ENCODE measurements around the gene WDR37.
A peak's percentile ranks its signal among the peaks of the same experiment; 100 is the strongest.
"Not testable (repeated sequence)": the region's sequence is repeated elsewhere in the genome, so short reads cannot be mapped to it uniquely, and the experiment has no call there.

Gene WDR37

DNA sequence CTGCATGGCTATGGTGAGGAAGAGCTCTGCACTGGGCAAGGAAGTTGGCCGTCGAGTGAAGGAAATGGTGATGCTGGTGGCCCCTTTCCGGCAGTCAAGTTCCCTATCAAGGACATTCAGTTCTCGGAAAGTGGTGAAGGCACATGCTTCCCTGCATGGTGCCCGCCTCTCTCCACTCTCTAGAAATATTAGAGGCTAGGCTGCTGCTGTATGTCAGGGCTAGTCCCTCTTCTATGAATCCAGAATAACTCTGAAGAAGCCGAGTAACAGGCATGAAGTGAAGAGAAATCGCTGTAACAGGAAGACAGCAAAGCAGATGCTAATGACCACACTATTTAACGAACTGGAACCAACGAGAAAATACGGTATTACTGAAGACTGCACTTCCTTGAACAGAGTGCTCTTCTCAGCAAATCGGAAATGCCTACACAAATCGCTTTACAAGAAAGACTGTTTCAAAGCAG is 12.6 kb upstream of the WDR37 start:
- DNase-seq: no peak

DNA sequence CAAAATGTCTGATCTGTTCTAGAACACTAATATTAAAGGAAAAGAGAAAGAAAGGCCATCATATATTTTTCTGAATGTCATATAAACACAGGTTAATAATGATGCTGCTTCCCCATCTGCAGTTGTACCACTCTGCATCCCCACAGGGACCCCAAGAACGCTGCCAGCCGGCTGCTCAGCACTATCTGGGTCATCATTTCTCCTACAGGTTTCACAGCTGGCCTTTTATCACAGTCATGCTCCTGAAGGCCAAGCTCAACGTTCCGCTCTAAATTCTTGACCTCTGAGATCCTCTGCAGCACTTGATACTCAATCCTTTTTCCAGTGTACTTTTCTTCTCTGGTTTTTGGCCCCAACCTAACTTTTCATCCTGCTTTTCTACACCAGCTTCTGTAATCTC is 12.0 kb upstream of the WDR37 start:
- no peak for DNase-seq

DNA sequence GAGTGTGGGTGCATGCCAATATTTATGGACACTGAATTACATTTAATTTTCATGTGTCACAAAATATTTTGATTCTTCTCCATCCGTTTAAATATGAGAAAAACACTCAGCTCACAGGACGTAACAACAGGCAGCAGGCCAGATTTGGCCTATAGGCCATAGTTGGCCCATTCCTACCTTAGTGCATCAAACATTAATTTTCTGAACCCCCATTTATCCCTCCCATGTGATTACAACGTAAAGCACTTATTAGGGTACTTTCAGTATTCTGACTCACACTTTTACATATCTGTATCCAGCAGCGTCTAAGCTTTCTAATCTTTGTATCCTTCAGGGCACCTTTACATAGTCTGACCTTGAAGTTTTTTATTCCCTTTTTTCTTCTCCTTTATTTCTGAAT is 11.2 kb upstream of the WDR37 start:
- DNase-seq: no peak

DNA sequence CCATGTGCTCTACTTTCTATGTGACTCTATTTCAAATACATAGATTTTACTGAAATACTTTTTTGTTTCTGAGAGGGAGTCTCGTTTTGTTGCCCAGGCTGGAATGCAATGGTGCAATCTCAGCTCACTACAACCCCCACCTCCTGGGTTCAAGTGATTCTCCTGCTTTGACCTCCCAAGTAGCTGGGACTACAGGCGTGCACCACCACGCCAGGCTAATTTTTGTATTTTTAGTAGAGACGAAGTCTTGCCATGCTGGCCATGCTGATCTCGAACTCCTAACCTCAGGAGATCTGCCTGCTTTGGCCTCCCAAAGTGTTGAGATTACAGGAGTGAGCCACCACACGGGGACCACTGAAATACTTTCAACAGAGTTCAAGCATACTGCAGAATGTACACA is 10.8 kb upstream of the WDR37 start:
- no peak for DNase-seq

DNA sequence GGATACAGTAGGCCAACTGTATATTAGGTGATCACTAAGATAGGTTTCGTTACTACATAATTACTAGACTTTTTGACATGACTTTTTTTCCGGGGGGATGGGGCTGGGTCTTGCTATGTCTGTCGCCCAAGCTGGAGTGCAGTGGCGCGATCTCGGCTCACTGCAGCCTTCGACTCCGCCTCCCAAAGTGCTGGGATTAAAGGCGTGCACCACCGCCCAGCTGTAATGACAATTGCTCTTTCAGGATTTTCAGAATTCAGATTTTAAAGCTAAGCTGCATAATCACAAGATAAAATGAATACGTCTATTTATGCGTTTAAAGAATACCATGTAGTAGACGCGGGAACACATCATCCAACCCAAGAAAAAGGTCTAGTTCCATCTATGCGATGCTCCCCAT is 8.2 kb upstream of the WDR37 start:
- peak; percentile 45 for DNase-seq

DNA sequence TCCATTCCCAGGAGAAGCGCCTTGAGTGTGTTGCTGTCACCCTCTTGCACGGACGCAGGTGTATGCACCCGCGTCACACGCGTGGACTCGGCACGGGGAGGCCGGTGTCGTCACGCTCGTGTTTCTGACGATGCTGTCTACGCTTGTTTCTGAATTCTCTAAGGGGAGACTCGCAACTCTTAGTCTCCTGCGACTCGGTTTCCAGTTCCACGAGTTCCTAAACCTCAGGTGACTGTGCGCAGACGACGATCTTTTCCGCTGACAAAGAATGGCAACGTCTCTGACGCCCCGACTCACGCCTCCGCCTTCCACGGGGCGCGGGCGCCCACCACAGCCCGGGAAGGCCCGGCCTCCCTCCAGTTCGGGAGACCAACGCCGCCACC is 7.8 kb upstream of the WDR37 start:
- DNase-seq: no peak

DNA sequence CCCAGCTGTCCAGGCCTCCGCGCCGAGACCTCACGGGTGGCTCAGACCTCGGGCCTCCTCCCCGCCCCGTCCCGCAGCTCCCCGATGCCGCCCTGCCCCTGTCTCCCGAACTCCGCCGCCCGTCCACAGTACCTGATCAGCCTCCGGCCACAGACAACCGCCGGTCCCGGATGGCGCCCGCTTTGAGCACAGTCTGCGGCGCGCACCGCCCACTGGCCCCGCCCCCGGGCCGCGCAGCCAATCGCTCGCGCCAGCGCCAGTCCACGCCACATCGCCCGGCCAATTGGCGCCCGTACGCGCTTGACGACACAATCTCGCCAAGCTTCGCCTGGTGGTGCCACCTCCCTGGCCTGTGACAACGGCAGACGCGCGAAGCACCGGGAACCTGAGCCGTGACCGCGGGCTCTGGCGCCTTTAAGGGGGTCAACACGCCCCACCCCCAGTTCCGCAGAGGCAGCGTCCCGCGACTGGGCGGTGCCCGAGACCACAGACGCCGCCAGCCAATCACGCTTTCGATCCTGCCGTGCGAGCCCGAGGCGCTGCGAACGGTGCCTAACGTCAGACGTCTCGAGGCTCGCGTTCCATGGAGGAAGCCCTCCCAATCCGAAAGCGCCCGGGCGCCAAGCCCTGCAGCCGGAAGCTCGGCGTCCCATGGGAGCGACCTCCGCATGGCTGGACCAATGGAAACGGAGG is 7.3 kb upstream of the WDR37 start, which contains the start of gene IDI1:
TSS of gene IDI1 (minus strand) at position 388 of the 693 bp plus-strand sequence. CDS start at position 272, 116 bp downstream.
- DNase-seq: peak; percentile 96

DNA sequence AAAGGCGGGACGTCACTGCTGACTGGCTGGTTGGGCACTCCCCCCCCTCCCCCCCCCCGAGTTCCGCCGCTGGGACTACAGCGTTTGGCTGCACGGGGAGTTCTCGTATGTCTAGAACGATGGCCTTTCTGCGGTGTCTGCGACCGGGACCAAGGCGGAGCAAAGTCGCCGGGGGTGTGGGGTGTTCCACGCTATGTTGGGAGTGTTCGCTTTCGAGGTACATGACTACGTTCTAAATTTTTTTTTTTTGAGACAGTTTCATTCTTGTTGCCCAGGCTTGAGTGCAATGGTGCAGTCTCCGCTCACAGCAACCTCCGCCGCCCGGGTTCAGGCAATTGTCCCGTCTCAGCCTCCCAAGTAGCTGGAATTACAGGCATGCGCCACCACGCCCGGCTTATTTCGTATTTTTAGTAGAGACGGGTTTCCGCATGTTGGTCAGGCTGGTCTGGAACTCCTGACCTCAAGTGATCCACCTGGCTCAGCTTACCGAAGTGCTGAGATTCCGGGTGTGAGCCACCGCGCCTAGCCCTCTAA is 6.7 kb upstream of the WDR37 start:
- no peak for DNase-seq

DNA sequence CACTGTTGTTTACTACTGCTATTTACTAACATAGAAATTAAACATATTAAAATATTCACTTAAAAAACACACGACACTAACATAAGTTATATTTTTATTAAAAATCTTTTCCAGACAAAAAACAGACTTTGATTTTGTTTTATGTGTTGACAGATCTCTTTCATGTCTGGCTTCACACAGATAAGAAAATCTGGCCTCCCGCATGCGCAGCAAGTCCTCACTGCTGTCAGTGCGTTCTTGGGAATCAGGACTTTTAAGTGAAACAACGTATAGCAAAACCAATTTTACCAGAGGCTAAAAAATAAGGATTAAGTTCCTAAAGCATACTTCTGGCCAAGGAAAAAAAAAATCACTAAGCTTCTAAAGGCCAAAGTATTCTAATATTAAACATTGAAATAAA is 6.0 kb upstream of the WDR37 start:
- DNase-seq: no peak

DNA sequence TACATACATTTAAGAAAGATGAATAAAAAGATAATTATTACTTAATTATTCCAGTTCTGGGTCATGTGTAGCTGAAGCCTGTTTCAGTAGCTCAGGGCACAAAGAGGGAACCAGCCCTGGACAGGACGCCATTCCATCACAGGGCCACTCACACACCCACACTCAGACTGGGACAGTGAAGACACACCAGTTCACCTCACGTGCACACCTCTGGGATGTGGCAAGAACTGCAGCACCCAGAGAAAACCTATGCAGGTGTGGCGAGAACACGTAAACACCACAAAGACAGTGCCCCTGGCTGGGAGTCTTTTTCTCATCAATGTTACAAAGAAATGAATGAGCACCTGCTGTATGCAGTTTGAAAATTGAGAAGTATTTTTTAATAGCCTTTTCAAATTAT is 5.6 kb upstream of the WDR37 start:
- peak; percentile 50 for DNase-seq

DNA sequence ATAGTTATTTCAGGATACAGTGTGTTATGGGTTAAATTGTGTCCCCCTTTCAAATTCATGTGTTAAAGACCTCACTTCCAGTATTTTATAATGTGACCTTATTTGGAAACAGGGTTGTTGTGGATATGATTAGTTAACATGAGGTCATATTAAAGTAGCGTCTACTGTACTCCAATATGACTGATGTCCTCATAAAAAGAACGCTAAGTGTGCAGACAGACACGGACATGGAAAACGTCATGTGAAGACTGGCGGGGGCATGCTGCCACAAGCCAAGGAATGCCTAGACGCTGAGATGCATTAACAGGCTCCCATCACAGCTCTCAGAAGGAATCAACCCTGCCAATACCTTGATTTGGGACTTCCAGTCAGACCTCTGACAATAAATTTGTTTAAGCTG is 1.5 kb upstream of the WDR37 start:
- DNase-seq: no peak

DNA sequence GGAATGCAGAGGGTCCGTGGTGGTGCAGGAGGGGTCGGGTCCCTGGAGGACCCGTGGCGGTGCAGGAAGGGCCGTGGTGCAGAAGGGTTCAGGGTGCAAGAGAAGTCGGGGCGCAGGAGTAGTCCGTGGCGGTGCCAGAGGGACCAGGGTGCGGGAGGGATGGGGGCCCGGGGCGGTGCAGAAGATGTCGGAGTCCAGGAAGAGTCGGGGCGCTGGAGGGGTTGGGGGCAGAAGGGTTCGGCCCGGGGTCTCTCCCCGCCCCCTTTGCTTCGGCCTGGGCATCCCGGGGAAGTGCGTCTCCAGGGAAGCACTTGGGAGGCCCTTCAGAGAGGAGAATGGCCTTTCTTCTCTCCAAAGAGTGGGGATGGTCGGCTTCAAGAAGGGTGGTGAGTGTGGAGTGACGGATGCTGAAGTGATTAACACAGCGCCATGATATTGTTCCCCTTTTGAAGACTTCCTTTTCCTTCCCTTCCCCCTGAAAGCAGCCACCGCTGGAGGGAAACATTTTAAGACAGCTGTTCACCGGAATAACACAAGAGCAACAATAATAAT is 997 bp downstream of the WDR37 start:
- no peak for DNase-seq

DNA sequence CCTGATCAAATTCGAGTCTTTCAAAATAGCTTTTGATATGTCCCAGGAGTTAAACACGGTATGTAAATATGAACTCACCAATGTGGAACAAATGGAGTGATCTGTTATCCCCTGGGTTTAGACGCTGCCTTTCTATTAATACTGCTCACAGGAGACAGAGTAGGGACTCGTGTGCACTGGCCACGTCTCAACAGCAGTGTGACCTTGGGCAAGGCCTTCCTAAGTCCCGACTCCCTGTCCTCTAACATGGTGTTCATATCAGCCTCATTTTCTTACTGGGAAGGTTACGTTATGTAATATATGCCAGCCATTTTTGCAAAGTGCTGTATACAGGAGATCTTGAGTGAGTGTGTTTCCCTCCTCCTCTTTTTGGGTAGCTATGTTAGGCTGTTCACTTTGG is 1.8 kb downstream of the WDR37 start:
- DNase-seq: no peak

DNA sequence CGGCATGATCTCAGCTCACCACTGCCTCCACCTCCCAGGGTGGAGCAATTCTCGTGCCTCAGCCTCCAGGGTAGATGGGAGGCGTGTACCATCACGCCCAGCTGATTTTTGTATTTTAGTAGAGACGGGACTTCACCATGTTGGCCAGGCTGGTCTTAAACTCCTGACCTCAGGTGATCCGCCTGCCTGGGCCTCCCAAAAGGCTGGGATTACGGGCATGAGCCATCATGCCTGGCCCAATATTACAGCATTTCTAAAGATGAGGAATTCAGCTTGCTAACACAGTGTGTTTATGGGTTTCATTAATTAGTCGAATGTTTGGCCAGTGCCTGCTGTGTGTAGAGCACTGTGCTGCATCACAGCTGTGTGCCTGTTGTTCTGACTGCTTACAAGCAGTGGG is 3.7 kb downstream of the WDR37 start:
- DNase-seq: no peak

DNA sequence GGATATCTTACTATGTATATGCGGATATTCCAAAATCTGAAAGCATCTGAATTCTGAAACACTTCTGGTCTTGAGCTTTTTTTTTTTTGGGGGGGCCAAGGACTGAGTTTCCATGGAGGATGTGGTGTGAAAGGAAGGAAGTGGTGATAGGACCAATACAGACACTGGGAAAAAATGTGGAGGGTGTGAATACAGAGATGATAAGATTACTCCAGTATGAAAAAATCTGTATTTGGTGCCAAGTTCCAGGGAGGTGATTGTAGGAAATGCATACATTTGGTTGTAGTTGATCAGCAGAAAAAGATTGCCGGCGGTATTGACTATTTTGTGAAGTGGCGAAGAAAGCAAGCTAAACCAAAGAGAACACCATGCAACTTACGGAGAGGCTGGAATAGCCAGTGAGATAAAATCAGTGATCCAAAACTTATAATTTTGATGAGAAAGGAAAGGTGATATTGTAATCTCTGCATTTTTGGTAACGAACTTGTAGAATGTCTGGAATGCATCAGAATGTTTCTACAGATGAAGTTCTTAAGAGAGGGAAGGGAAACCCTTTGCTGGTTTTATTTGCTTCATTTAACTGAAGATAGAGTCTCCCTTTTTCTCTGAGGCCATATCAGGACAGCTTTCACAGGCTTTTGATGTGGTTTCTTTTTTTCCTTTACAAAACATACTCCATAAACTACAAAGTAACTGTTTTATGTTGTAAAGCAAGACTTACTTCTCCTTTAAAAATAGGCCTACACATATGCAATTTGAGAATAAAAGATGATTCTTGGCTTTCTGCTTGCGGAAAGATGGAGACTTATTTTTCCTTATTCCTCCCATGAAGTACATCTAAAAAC is 6.0 kb downstream of the WDR37 start:
- DNase-seq: no peak

DNA sequence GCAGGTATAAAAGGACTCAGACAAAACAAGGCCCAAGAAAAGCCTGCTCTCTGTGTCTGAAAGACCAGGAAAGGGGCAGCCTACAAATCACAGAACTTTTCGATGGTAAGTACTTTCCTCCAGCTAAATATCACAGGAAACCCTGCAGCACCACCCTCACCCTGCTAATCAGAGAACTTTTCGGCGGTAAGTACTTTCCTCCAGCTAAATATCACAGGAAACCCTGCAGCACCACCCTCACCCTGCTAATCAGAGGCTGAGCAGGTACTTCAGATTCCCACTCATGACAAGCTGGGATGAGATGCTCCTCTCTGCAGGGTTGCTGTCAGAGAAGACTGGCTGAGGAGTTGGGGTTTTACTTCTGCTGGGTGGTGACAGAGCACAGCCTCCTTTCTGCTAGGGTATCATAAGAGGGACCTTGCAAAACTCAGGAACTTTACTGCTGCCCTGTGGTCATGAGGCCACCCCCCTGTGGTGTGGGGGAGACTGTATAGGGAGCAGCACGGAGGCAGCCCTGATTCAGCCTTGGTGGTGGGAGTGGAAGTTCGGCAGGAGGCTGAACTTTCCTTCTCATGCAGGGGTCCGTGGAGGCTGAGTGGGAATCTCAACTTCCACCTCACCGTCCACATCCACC is 7.2 kb downstream of the WDR37 start:
- peak; percentile 41 for DNase-seq

DNA sequence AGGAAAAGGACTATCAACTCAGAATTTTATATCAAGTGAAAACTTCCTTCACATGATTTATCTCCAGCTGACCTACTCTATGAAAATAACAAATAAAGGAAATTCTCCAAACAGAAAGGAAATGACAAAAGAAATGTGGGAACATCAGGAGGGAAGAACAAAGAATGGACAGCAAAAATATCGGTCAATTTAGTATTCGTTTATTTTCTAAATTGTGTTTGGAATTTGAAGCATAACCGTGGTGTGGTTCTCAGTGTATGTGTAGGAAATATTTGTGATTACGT is 8.7 kb downstream of the WDR37 start:
- DNase-seq: no peak

DNA sequence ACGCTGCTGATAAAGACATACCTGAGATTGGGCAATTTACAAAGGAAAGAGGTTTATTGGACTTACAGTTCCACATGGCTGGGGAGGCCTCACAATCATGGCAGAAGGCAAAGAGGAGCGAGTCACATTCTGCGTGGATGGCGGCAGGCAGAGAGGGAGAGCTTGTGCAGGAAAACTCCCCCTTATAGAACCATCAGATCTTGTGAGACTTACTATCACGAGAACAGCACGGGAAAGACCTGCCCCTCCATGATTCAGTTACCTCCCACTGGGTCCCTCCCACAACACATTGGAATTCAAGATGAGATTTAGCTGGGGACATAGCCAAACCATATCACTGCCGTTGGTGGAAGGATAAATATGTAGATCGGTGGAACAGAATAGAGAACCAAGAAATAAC is 10.5 kb downstream of the WDR37 start:
- DNase-seq: not testable (repeated sequence)

DNA sequence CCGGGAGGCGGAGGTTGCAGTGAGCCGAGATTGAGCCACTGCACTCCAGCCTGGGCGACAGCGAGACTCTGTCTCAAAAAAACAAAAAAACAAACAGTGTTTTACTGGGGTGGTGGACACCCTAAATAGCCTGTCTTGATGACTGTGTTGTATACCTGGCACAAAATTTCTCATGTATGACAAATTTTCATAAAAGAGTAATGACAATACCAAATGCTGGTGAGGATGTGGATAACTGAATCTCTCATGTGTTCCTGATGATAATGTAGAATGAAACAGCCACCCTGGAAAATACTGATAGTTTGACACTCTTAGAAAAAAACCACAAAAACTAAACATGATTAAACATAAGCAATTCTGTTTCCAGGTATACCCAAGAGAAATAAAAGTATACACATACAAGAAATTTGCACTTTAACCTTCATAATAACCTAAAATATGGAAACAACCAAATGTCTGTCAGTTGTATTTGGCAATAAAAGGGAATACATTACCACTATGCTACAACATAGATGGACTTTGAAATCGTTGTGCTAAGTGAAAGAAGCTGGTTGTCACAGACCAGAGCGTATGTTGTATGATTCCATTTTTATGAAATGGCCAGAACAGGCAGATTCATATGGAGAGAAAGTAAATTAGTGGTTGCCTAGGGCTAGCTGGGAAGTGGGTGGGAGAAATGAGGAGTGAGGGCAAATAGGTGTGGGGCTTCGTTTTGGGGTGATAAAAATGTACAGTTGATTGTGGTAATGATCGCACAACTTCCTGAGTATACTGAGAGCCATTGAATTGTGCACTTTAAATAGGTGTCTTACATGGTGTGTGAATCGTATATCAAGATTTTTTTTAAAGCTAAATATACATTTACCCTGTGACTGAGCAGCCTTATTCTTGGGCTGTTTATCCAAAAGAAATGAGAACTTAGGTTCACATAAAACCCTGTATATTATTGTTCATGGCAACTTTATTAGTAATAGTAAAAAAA is 12.5 kb downstream of the WDR37 start:
- DNase-seq: no peak

DNA sequence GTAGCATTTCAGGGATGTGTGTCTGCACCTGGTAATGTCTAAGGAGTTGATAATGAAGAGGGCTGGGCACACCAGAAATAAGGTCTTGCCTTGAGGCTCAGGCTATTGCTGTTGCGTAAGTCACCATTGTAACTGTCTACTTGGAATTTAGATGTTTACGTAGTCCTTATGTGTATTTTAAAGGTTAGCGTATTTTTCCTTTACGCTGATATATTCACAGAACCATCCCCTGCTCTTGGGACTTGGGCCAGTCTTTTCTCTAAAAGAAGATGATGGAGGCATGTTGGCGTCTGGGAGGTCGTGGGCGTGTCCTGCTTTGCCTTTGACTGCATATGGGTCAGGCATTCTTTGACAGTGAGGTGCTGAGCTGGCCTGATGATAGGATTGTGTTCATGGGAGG is 14.7 kb downstream of the WDR37 start:
- DNase-seq: no peak

DNA sequence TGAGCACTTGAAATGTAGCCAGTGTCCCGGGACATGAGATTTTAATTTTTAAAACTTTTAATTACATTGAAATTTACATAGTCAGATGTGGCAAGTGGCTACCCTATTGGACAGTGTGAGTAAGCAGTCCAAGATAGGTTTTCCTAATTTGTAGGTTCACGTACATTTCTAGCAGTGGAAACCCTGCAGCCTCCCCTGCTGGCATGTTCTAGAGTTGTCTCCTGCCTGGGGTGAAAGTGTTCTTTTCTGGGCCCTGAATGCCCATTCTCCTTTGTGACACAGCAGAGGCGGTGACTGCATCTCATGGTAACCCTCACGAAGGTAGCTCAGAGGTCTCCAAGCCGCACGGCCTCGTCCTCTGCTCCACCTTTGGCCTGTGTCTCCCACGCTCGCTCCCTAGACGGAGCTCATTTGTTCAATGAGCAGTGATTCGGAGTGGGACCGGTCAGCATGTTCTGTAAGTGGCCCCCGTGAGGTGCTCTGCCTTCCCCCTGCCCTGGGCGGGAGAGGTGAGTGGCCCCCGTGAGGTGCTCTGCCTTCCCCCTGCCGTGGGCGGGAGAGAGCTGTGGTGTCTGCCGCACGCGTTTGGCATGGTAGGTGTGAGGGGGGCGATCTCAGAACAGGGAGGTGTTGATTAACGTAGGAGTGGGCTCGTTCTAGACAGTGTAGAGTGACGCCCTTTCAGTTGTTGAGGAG is 18.0 kb downstream of the WDR37 start:
- no peak for DNase-seq

Data from stimulated activated CD8-positive, alpha-beta memory T cell treated with anti-CD3 and anti-CD28 coated beads, Interleukin-4, amount 100 ng/mL, for 48 hours (primary cell).